Measurements from ENCODE around the gene TMPRSS7.

The TMPRSS7 gene

DNA sequence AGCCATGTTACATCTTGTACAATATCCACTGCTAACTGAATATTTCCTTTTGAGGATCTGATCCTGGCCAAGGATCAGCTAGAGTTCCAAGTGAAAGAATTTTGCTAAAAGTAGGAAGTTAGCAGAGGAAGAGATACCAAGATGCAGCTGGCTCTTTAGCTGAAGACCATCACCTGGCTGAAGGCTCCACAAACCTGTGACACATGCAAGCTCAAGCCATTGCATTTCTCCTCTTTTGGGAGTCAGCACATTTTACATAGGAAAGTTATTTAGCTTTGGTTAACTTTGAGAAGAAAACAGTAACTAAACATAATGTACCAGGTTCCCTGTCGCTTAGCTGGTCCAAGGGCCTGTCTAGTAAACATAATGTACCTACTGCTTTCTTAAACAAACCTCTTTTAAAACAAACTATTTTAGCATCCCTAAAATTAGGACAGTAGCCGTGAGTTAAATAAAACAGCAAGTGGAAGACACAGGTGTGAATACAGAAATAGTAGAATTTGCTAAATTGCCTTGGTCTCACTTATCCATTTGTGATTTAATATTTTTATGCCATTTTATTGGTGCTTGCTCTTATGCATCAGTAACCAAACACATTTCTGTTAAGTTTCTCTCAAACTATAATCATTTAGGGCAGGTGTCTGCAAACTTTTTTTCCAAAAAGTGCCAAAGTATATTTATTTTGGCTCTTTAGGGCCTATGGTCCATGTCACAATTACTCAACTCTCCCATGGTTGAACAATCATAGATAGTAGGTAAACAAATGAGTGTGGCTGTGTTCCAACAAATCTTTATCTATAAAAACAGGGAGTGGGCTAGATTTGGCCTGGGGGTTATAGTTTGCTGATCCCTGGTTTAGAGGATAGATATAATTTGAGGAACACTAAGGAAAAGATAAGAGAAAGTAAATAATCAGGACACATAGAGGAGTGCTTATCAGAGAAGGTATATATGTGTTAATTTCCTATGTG, 87.3 kb downstream of the TMPRSS7 start:
- TF ChIP-seq, protein P1, sequence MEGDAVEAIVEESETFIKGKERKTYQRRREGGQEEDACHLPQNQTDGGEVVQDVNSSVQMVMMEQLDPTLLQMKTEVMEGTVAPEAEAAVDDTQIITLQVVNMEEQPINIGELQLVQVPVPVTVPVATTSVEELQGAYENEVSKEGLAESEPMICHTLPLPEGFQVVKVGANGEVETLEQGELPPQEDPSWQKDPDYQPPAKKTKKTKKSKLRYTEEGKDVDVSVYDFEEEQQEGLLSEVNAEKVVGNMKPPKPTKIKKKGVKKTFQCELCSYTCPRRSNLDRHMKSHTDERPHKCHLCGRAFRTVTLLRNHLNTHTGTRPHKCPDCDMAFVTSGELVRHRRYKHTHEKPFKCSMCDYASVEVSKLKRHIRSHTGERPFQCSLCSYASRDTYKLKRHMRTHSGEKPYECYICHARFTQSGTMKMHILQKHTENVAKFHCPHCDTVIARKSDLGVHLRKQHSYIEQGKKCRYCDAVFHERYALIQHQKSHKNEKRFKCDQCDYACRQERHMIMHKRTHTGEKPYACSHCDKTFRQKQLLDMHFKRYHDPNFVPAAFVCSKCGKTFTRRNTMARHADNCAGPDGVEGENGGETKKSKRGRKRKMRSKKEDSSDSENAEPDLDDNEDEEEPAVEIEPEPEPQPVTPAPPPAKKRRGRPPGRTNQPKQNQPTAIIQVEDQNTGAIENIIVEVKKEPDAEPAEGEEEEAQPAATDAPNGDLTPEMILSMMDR (conservative IDR thresholded peaks at IDR 0.05; ENCODE audit: low read depth): no peak
- ChIA-PET POLR2A (ENCODE audit: low non-redundant PET) (no interaction called here), CTCF (no interaction called here)
- H3K27ac ChIP-seq: no peak overlapping the region
- no peak for DNase-seq (ENCODE audit: low spot score)

DNA sequence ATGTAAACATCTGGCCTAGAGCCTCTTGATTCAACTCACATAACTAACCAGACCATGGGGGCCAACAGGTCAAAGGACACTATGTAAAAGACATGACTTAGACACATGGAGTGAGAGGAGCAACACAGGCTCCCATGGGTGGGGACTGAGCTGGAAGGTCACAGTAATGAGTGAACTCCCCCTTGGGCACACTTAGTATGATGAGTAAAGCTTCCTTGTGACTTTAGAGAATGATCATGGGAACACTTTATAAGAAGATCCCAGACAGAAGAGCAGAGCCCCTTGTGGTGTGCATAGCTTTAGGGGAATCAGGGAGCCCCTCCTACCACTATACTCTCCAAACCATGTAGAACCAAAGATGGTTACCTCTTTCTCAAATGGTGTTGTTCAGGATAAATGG, 88.3 kb downstream of the TMPRSS7 start:
- POLR2A ChIA-PET (ENCODE audit: low non-redundant PET): no interaction called here

DNA sequence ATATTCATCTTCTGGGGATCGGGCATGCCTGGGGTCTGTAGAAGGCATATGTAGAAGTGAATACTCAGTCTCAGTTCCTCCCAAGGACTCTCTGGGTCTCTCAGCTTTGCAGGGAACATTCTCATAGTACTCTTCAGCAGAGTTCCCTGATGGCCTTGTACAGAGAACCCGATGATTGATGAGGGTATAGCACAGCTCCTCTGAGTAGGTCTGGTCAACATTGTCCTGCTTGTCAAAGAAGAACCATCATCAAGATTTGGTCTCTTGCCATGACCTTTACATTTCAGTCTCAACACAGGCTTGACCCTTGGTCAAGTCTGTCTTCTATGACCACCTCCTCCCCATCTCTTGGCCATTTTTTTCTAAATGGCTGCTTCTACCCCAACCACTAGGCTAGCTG, 89.0 kb downstream of the TMPRSS7 start:
- ChIA-PET POLR2A (ENCODE audit: low non-redundant PET) (no interaction called here), CTCF (no interaction called here)
- no peak overlapping the region for H3K27ac ChIP-seq
- TF ChIP-seq, protein P1 (conservative IDR thresholded peaks at IDR 0.05; ENCODE audit: low read depth): no peak
- no peak for DNase-seq (ENCODE audit: low spot score)

More for the DNA sequence above, 88.3 kb downstream of the TMPRSS7 start:
- CTCF ChIA-PET: no interaction called here
- no peak for DNase-seq (ENCODE audit: low spot score)
- TF ChIP-seq, protein P1 (conservative IDR thresholded peaks at IDR 0.05; ENCODE audit: low read depth): no peak
- no peak overlapping the region for H3K27ac ChIP-seq

DNA sequence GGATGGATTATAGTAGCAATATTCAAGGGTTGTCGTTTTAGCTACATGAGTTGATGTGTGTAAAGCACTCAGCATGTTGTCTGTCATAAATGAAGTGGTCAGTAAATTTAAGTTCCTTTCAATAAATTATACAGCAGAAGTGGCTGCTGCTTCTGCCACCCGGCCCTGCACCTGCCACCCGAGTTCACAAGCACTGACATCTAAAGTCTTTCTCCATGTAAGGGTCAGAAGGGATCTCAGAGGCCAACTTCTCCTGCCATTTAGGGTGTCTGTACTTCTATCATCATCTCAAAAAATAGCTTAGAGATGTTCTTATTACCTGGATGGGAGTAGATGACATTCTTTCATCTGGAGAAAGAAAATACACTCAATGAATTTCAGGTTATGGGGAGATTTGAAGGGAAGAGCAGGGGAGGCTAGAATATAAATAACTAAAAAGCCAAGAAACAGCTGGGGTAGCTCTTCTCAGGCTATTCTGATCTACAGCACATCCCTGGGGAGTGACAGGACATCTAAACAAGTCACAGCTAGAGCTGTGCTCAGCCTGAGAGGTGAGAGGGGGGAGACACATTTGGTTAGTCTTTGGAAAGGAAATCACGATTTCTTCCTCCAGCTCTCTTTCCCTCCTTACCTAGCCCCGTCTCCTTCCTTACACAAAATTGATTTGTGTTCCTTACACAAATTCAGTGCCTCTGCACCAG, 90.5 kb downstream of the TMPRSS7 start:
- TF ChIP-seq, protein P1 (conservative IDR thresholded peaks at IDR 0.05; ENCODE audit: low read depth): no peak
- no peak overlapping the region for H3K27ac ChIP-seq
- ChIA-PET CTCF (interaction anchor here (1.3 kb wide), 1 partner anchor 13 kb away, joined by 7 read pairs; no protein-coding TSS in a partner anchor), POLR2A (ENCODE audit: low non-redundant PET) (no interaction called here)
- DNase-seq (ENCODE audit: low spot score): no peak

DNA sequence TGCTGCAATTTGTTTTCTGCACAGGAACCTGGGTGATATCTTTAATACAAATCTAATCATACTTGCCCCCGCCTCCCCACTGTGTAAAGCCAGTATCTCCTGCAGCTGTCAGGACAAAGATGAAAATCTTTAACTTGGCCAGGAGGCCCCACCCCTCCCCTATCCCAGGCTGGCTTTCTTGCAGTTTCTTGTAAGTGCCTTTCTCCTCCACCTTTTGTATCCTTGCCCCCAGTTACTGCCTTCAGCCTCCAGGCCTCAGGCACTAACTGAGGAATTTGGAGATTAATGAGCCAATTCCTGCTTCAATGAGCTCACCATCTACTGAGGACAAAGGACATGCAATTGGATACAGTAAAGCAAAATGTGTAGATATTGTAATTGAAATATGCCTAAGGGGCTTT, 92.0 kb downstream of the TMPRSS7 start:
- no peak for DNase-seq (ENCODE audit: low spot score)
- ChIA-PET CTCF (no interaction called here), POLR2A (ENCODE audit: low non-redundant PET) (no interaction called here)
- H3K27ac ChIP-seq: no peak overlapping the region
- TF ChIP-seq, protein P1 (conservative IDR thresholded peaks at IDR 0.05; ENCODE audit: low read depth): no peak

DNA sequence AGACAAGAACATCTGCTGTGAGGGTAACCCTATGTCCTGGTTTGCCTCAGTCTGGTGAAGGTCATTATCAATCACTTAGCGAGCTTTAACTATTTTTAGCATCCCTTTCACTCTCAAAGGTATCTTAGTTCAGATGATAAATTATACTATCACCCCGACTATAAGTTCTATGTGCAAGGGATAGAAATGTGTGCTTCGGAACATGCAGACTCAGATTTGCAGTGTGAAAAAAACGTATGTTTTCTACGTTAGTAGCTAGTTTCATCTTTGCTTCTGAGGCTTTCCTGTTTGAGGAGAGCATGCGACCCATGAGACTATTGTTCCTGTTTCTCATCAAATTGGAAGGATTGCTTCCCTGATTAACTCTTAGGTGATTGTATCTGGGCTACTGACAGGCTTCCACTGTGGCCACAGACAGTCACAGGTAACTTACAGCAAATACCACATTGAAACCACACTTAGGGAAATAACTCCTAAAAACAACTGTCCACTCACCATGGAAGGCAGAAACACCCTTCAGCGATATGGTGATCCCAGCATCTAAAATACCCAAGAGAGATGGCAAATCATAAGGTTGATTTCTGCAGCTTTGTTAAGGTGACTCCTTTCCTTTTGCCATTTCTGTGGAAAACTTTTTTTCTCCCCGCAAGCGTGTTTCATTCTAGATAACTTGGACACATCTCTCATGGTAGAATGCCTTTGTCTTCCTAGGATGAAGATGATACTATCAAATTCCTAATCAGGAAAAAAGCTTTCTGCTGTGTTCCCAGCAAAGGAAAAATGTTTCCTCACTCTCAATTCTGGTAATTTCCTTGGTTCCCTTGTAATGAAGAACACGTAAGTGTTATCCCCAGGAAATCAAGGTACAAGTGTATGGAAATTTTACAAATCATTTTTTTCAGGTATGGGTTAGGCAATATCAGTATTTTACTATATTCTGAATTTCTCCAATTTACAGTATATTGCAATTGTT, 93.3 kb downstream of the TMPRSS7 start:
- TF ChIP-seq, protein P1 (conservative IDR thresholded peaks at IDR 0.05; ENCODE audit: low read depth): no peak
- ChIA-PET POLR2A (ENCODE audit: low non-redundant PET) (no interaction called here), CTCF (no interaction called here)
- H3K27ac ChIP-seq: no peak overlapping the region
- DNase-seq (ENCODE audit: low spot score): no peak
